Mesenchymal stem cell (in vitro differentiated cells and primary cell): ENCODE results near the gene CROCC2.

ENCODE experiments used
- DNase-seq: peaks from one replicate; pipeline ENCODE4 v3.0.0-alpha.2; 2013
- H2AFZ ChIP-seq: one replicate; pipeline ENCODE4 v1.6.1; 2013; ENCODE audit warnings: low read depth, mild to moderate bottlenecking, control low read depth, inconsistent platforms, low read length, moderate library complexity
- H2AK5ac ChIP-seq: 2 replicates; pipeline ENCODE4 v1.6.1; 2013; ENCODE audit warnings: low read length, moderate library complexity, mild to moderate bottlenecking, inconsistent platforms; ENCODE audit not compliant: severe bottlenecking
- H2BK120ac ChIP-seq: one replicate; pipeline ENCODE4 v1.6.1; 2013; ENCODE audit warnings: low read depth, mild to moderate bottlenecking, inconsistent platforms, low read length, moderate library complexity
- H2BK12ac ChIP-seq, 2 experiments: one replicate each; pipeline ENCODE4 v1.6.1; 2013; ENCODE audit warnings: inconsistent platforms in 2 of 2, low read length in 2 of 2, mild to moderate bottlenecking in 2 of 2, moderate library complexity in 2 of 2, control low read depth in 1 of 2
- H2BK15ac ChIP-seq: one replicate; pipeline ENCODE4 v1.6.1; 2013; ENCODE audit warnings: mild to moderate bottlenecking, low read depth, inconsistent platforms; ENCODE audit not compliant: poor library complexity, severe bottlenecking
- H2BK5ac ChIP-seq: 2 replicates; pipeline ENCODE4 v1.6.1; 2013; ENCODE audit warnings: low read depth, mild to moderate bottlenecking, low read length, control low read depth, inconsistent platforms; ENCODE audit not compliant: poor library complexity, severe bottlenecking
- H3K14ac ChIP-seq, 2 experiments: one replicate each; pipeline ENCODE4 v1.6.1; 2013; ENCODE audit warnings: inconsistent platforms in 2 of 2, low read length in 2 of 2, control low read depth in 1 of 2, mild to moderate bottlenecking in 1 of 2, moderate library complexity in 1 of 2
- H3K18ac ChIP-seq, 2 experiments: one replicate each; pipeline ENCODE4 v1.6.1; 2013; ENCODE audit warnings: inconsistent platforms in 2 of 2, low read length in 2 of 2, control low read depth in 1 of 2, low read depth in 1 of 2, mild to moderate bottlenecking in 1 of 2
- H3K23ac ChIP-seq, 2 experiments: one replicate each; pipeline ENCODE4 v1.6.1; 2013; ENCODE audit warnings: inconsistent platforms in 2 of 2, low read length in 2 of 2, mild to moderate bottlenecking in 2 of 2, moderate library complexity in 2 of 2, control low read depth in 1 of 2
- H3K27ac ChIP-seq: 2 replicates; pipeline ENCODE4 v1.5.1; 2013; ENCODE audit warnings: mild to moderate bottlenecking, moderate library complexity, low read length, control low read depth, inconsistent platforms; ENCODE audit not compliant: poor library complexity, severe bottlenecking
- H3K27me3 ChIP-seq, 2 experiments: 2 replicates each; pipeline versions ENCODE4 v1.6.1 to v1.7.0; 2013; ENCODE audit warnings: low read length in 2 of 2, mild to moderate bottlenecking in 2 of 2, moderate library complexity in 2 of 2, control low read depth in 1 of 2, inconsistent platforms in 1 of 2; ENCODE audit not compliant: control insufficient read depth in 1 of 2, insufficient read depth in 1 of 2
- H3K36me3 ChIP-seq, 2 experiments: 2 replicates each; pipeline versions ENCODE4 v1.6.1 to v1.7.0; 2013; ENCODE audit warnings: low read length in 2 of 2, control low read depth in 1 of 2, inconsistent platforms in 1 of 2, low read depth in 1 of 2, mild to moderate bottlenecking in 1 of 2; ENCODE audit not compliant: insufficient read depth in 2 of 2, control insufficient read depth in 1 of 2
- H3K4ac ChIP-seq, 2 experiments: one replicate each; pipeline ENCODE4 v1.6.1; 2013; ENCODE audit warnings: inconsistent platforms in 2 of 2, low read length in 2 of 2, mild to moderate bottlenecking in 2 of 2, moderate library complexity in 2 of 2, control low read depth in 1 of 2, low read depth in 1 of 2
- H3K4me1 ChIP-seq: 2 replicates; pipeline ENCODE4 v1.6.1; 2013; ENCODE audit warnings: low read depth, low read length, control low read depth; ENCODE audit not compliant: control insufficient read depth, insufficient read depth
- H3K4me2 ChIP-seq: 2 replicates; pipeline ENCODE4 v1.6.1; 2013; ENCODE audit warnings: low read length, mild to moderate bottlenecking, inconsistent platforms; ENCODE audit not compliant: poor library complexity, severe bottlenecking
- H3K4me3 ChIP-seq, 2 experiments: 2 replicates each; pipeline versions ENCODE4 v1.5.1 to v1.7.0; 2013; ENCODE audit warnings: low read length in 2 of 2, mild to moderate bottlenecking in 2 of 2, control low read depth in 1 of 2, low read depth in 1 of 2; ENCODE audit not compliant: insufficient read depth in 1 of 2
- H3K79me1 ChIP-seq: replicated peaks from 2 replicates; pipeline ENCODE4 v1.6.1; 2013; ENCODE audit warnings: mild to moderate bottlenecking, control low read depth, low read length, inconsistent platforms; ENCODE audit not compliant: poor library complexity, severe bottlenecking
- H3K9ac ChIP-seq: 2 replicates; pipeline ENCODE4 v1.7.0; 2013; ENCODE audit warnings: mild to moderate bottlenecking, low read length, moderate library complexity
- H3K9me3 ChIP-seq: 2 replicates; pipeline ENCODE4 v1.7.0; 2013; ENCODE audit warnings: mild to moderate bottlenecking, low read length; ENCODE audit not compliant: control insufficient read depth
- H4K8ac ChIP-seq: one replicate; pipeline ENCODE4 v1.6.1; 2013; ENCODE audit warnings: inconsistent platforms, mild to moderate bottlenecking, low read length, moderate library complexity
- H4K91ac ChIP-seq: one replicate; pipeline ENCODE4 v1.6.1; 2013; ENCODE audit warnings: mild to moderate bottlenecking, low read length, inconsistent platforms
- WGBS: methylation state at CpG from one replicate; pipeline ENCODE4 v1.1.7; 2013; ENCODE audit warnings: mixed read lengths; 5-methylcytosine and 5-hydroxymethylcytosine counted together

The CROCC2 gene

GRCh38 chr2:240957656-240958365 is 51.7 kb downstream of the CROCC2 start:
- Histone ChIP-seq H4K91ac (peak overlapping the region; percentile 89), H2AK5ac (no peak overlapping the region), H3K4me3 (no peak overlapping the region), H3K27ac (no peak overlapping the region), H3K4me2 (no peak overlapping the region), H3K23ac (no peak overlapping the region), H3K9ac (no peak overlapping the region), H2AFZ (no peak overlapping the region), H2BK5ac (no peak overlapping the region), H3K9me3 (no peaks in the 10 kb centered on the region), H3K18ac (peak overlapping the region in 1 of 2 experiments; percentile 46), H3K79me1 (no peaks in the 10 kb centered on the region), H3K36me3 (no peaks in the 10 kb centered on the region), H4K8ac (peak overlapping the region; percentile 43), H3K4me1 (peaks cover 6% of the 10 kb centered on the region), H3K4ac (peak overlapping the region in 1 of 2 experiments; percentile 54), H3K14ac (peak overlapping the region in 1 of 2 experiments; percentile 77), H2BK15ac (peak overlapping the region; percentile 40), H2BK12ac (peak overlapping the region; percentile 42 to 48), H2BK120ac (peak overlapping the region; percentile 74), H3K27me3 (peaks cover 4 to 26% of the 10 kb centered on the region in 2 experiments)
- WGBS: 81% methylated on average over 17 of the region's 17 CpGs
- peak; percentile 4 for DNase-seq

- 89% methylated on average over 19 of the region's 19 CpGs for WGBS
Measured at GRCh38 chr2:240958366-240959213, 52.5 kb downstream of the CROCC2 start.

GRCh38 chr2:240959214-240959940 is 53.2 kb downstream of the CROCC2 start:
- Histone ChIP-seq H3K4me1 (peaks cover 6% of the 10 kb centered on the region), H3K9ac (no peak overlapping the region), H3K9me3 (no peaks in the 10 kb centered on the region), H3K4me3 (no peak overlapping the region), H2BK5ac (no peak overlapping the region), H3K23ac (peak overlapping the region in 1 of 2 experiments; percentile 94), H2AK5ac (no peak overlapping the region), H2BK12ac (peak overlapping the region; percentile 65 to 82), H3K36me3 (no peaks in the 10 kb centered on the region), H2BK120ac (peak overlapping the region; percentile 27), H4K8ac (peak overlapping the region; percentile 84), H3K4ac (peak overlapping the region; percentile 53 to 75), H3K27ac (no peak overlapping the region), H3K79me1 (no peaks in the 10 kb centered on the region), H3K14ac (peak overlapping the region in 1 of 2 experiments; percentile 61), H4K91ac (peak overlapping the region; percentile 92), H3K4me2 (no peak overlapping the region), H2BK15ac (peak overlapping the region; percentile 64), H2AFZ (no peak overlapping the region), H3K18ac (peak overlapping the region; percentile 45 to 90), H3K27me3 (peaks cover 3 to 23% of the 10 kb centered on the region in 2 experiments)
- DNase-seq: no peak
- 95% methylated on average over 14 of the region's 15 CpGs for WGBS

More at GRCh38 chr2:240958366-240959213, 52.5 kb downstream of the CROCC2 start:
- Histone ChIP-seq H3K4ac (peak overlapping the region; percentile 26 to 54), H3K4me1 (peaks cover 6% of the 10 kb centered on the region), H3K4me3 (no peak overlapping the region), H3K18ac (peak overlapping the region; percentile 28 to 45), H3K14ac (peak overlapping the region in 1 of 2 experiments; percentile 77), H2BK12ac (peak overlapping the region; percentile 59 to 82), H3K27me3 (peaks cover 4 to 26% of the 10 kb centered on the region in 2 experiments), H3K23ac (no peak overlapping the region), H2BK5ac (no peak overlapping the region), H3K9ac (no peak overlapping the region), H2BK15ac (peak overlapping the region; percentile 87), H3K4me2 (no peak overlapping the region), H2AFZ (no peak overlapping the region), H3K36me3 (no peaks in the 10 kb centered on the region), H2AK5ac (no peak overlapping the region), H2BK120ac (peak overlapping the region; percentile 74), H3K9me3 (no peaks in the 10 kb centered on the region), H3K79me1 (no peaks in the 10 kb centered on the region), H4K91ac (peak overlapping the region; percentile 89), H4K8ac (peak overlapping the region; percentile 57), H3K27ac (no peak overlapping the region)
- DNase-seq: no peak
